Measurements from ENCODE around the gene ZBTB21. TPM values are rescaled to one million over a fixed set of nuclear protein-coding genes. Genes with fewer than 3 reads are reported as not detected.

ZBTB21 gene
- polyA plus RNA-seq, 3 donors: 4.7 to 7.2 (median 6.3) TPM

GRCh38 chr21:42016364-42016985 lies 6.3 kb upstream of the ZBTB21 start:
- peaks cover 0 to 14% (median 4%) of the 10 kb centered on the region in 7 donors for H3K9me3 Mint-ChIP-seq
- no peak for DNase-seq
- peaks cover 4% of the 10 kb centered on the region for H3K4me1 Mint-ChIP-seq
- H3K27me3 Mint-ChIP-seq (ENCODE audit: low read depth in 3 of 3): peaks cover 11 to 16% (median 15%) of the 10 kb centered on the region in 3 donors
- Histone ChIP-seq H3K4me3 (replicated peaks in 1 of 3; ENCODE audit: low read depth in 2 of 3, low read length in 3 of 3) (no peak overlapping the region), H3K79me2 (ENCODE audit: insufficient read depth, low read length) (no peaks in the 10 kb centered on the region), H3K9me3 (replicated peaks in 1 of 2; ENCODE audit: control insufficient read depth in 1 of 2, insufficient read depth in 1 of 2, low read length in 2 of 2) (no peaks in the 10 kb centered on the region), H3K4me2 (replicated peaks; ENCODE audit: extremely low read depth, low read length, poor library complexity, severe bottlenecking) (no peak overlapping the region), H3K9ac (ENCODE audit: insufficient read depth, low read length, poor library complexity, severe bottlenecking) (no peak overlapping the region), H3K27ac (ENCODE audit: low read depth in 1 of 2, low read length in 2 of 2) (no peak overlapping the region), H3K27me3 (ENCODE audit: control insufficient read depth in 2 of 2, insufficient read depth in 2 of 2, low read length in 2 of 2) (peaks cover 7 to 12% of the 10 kb centered on the region in 2 donors), H2AFZ (ENCODE audit: insufficient read depth, low read depth, low read length, poor library complexity, severe bottlenecking) (no peak overlapping the region), H3K4me1 (ENCODE audit: control insufficient read depth in 1 of 2, insufficient read depth in 2 of 2, low read length in 2 of 2) (no peaks in the 10 kb centered on the region), H4K20me1 (ENCODE audit: insufficient read depth, low read length) (no peaks in the 10 kb centered on the region), H3K36me3 (replicated peaks in 1 of 2; ENCODE audit: control insufficient read depth in 1 of 2, insufficient read depth in 2 of 2, low read length in 2 of 2) (no peaks in the 10 kb centered on the region)
- intact Hi-C loops (cut with micrococcal nuclease): loop anchor here in 1 of 2 donors (10.0 kb wide), 1 partner anchor 218 kb away; no protein-coding TSS in a partner anchor
- peaks cover 3% of the 10 kb centered on the region in 2 donors for H3K36me3 Mint-ChIP-seq
- WGBS (ENCODE audit: insufficient coverage): 98% methylated on average over 12 of the region's 19 CpGs
- no peak for TF ChIP-seq CTCF (IDR thresholded peaks at IDR 0.05)
- no peak overlapping the region for H3K27ac Mint-ChIP-seq
- no peak overlapping the region for H3K4me3 Mint-ChIP-seq

GRCh38 chr21:42013931-42014330 lies 3.8 kb upstream of the ZBTB21 start:
- no peak for DNase-seq
- H3K9me3 Mint-ChIP-seq: peaks cover 0 to 14% (median 4%) of the 10 kb centered on the region in 7 donors
- Histone ChIP-seq H3K27me3 (ENCODE audit: control insufficient read depth in 2 of 2, insufficient read depth in 2 of 2, low read length in 2 of 2) (peaks cover 10 to 20% of the 10 kb centered on the region in 2 donors), H3K9me3 (replicated peaks in 1 of 2; ENCODE audit: control insufficient read depth in 1 of 2, insufficient read depth in 1 of 2, low read length in 2 of 2) (no peaks in the 10 kb centered on the region), H3K27ac (ENCODE audit: low read depth in 1 of 2, low read length in 2 of 2) (no peak overlapping the region), H2AFZ (ENCODE audit: insufficient read depth, low read depth, low read length, poor library complexity, severe bottlenecking) (no peak overlapping the region), H3K36me3 (replicated peaks in 1 of 2; ENCODE audit: control insufficient read depth in 1 of 2, insufficient read depth in 2 of 2, low read length in 2 of 2) (no peaks in the 10 kb centered on the region), H3K4me1 (ENCODE audit: control insufficient read depth in 1 of 2, insufficient read depth in 2 of 2, low read length in 2 of 2) (peaks cover 7 to 15% of the 10 kb centered on the region in 2 donors), H4K20me1 (ENCODE audit: insufficient read depth, low read length) (no peaks in the 10 kb centered on the region), H3K9ac (ENCODE audit: insufficient read depth, low read length, poor library complexity, severe bottlenecking) (no peak overlapping the region), H3K4me2 (replicated peaks; ENCODE audit: extremely low read depth, low read length, poor library complexity, severe bottlenecking) (no peak overlapping the region), H3K4me3 (replicated peaks in 1 of 3; ENCODE audit: low read depth in 2 of 3, low read length in 3 of 3) (no peak overlapping the region), H3K79me2 (ENCODE audit: insufficient read depth, low read length) (peaks cover 5% of the 10 kb centered on the region)
- TF ChIP-seq CTCF (IDR thresholded peaks at IDR 0.05): no peak
- H3K4me3 Mint-ChIP-seq: no peak overlapping the region
- peaks cover 3% of the 10 kb centered on the region in 2 donors for H3K36me3 Mint-ChIP-seq
- peaks cover 10% of the 10 kb centered on the region for H3K4me1 Mint-ChIP-seq
- peaks cover 19 to 22% (median 22%) of the 10 kb centered on the region in 3 donors for H3K27me3 Mint-ChIP-seq (ENCODE audit: low read depth in 3 of 3)
- intact Hi-C loops (cut with micrococcal nuclease): loop anchor here (5.0 to 10.0 kb wide), 5 partner anchors 43 to 221 kb away; no protein-coding TSS in a partner anchor
- WGBS (ENCODE audit: insufficient coverage): 62% methylated on average over 2 of the region's 7 CpGs
- H3K27ac Mint-ChIP-seq: no peak overlapping the region

Measured in CD14-positive monocyte (primary cell).